GM12873 (cell line): ENCODE data around the gene PTPRJ.

ENCODE experiments used
- CTCF ChIP-seq: IDR thresholded peaks from 2 replicates; pipeline ENCODE4 v1.5.1; 2012; ENCODE audit warnings: low read depth, mild to moderate bottlenecking, moderate library complexity, low read length, control low read depth; ENCODE audit not compliant: insufficient read depth; ENCODE audit errors: missing control alignments

The PTPRJ gene

GRCh38 chr11:48107188-48107704 is 126.9 kb downstream of the PTPRJ start:
- TF ChIP-seq CTCF: no peak

GRCh38 chr11:48108231-48109045 is 128.1 kb downstream of the PTPRJ start:
- no peak for TF ChIP-seq CTCF

- peak; percentile 34 for TF ChIP-seq CTCF
Observed at GRCh38 chr11:48109046-48109666, 128.8 kb downstream of the PTPRJ start.

GRCh38 chr11:48110509-48110766 is 130.1 kb downstream of the PTPRJ start:
- no peak for TF ChIP-seq CTCF

GRCh38 chr11:48111891-48112290 is 131.5 kb downstream of the PTPRJ start:
- TF ChIP-seq CTCF: no peak

- no peak for TF ChIP-seq CTCF
Observed at GRCh38 chr11:48114740-48115139, 134.4 kb downstream of the PTPRJ start.

GRCh38 chr11:48116437-48117228 is 136.3 kb downstream of the PTPRJ start:
- TF ChIP-seq CTCF: peak; percentile 65
